MCF 10A (cell line): ENCODE measurements around the gene DCUN1D2. TPM values are rescaled to one million over a fixed set of nuclear protein-coding genes. Genes with fewer than 3 reads are reported as not detected.

ENCODE experiments used
- BruUV-seq: library from RNA; stranded (reverse); fragments of 400-500 nt; replicated peaks from 2 replicates; lab custom pipeline; 2021; lab: Mats Ljungman, UMichigan
- CTCF ChIA-PET: fragments of 300-600 bp; sonication (Branson Sonifier 250); formaldehyde crosslinking; extraction: SDS; loops from one replicate; lab custom pipeline; 2021; ENCODE audit warnings: antibody characterized with exemption, inconsistent platforms; lab: Yijun Ruan, JAX
- POLR2A ChIA-PET: fragments of 300-600, 350-650 bp; sonication (Branson Sonifier 250); formaldehyde crosslinking; extraction: SDS; loops from one replicate; lab custom pipeline; 2020; ENCODE audit warnings: antibody characterized with exemption, inconsistent platforms; lab: Yijun Ruan, JAX
- DNase-seq: peaks from one replicate; pipeline ENCODE4 v3.0.0-alpha.2; 2018; ENCODE audit not compliant: unreplicated experiment
- H3K27ac Mint-ChIP-seq: one replicate; pipeline ENCODE4 v1.8.0; 2022; ENCODE audit warnings: mild to moderate bottlenecking, low read depth, mixed read lengths; ENCODE audit not compliant: unreplicated experiment
- H3K27me3 Mint-ChIP-seq: one replicate; pipeline ENCODE4 v1.8.0; 2022; ENCODE audit warnings: mixed read lengths; ENCODE audit not compliant: insufficient read depth, unreplicated experiment
- H3K36me3 Mint-ChIP-seq: one replicate; pipeline ENCODE4 v1.8.0; 2022; ENCODE audit warnings: mild to moderate bottlenecking, moderate library complexity, mixed read lengths; ENCODE audit not compliant: insufficient read depth, unreplicated experiment
- H3K4me1 Mint-ChIP-seq: one replicate; pipeline ENCODE4 v1.8.0; 2022; ENCODE audit warnings: mixed read lengths; ENCODE audit not compliant: insufficient read depth, unreplicated experiment
- H3K4me3 Mint-ChIP-seq: one replicate; pipeline ENCODE4 v1.8.0; 2022; ENCODE audit warnings: mild to moderate bottlenecking, moderate library complexity, mixed read lengths; ENCODE audit not compliant: unreplicated experiment
- H3K9me3 Mint-ChIP-seq: one replicate; pipeline ENCODE4 v1.8.0; 2022; ENCODE audit warnings: mixed read lengths; ENCODE audit not compliant: unreplicated experiment
- CTCF ChIP-seq: fragments of 200-600 bp; IDR thresholded peaks from one replicate; pipeline ENCODE4 v1.8.0; 2022; ENCODE audit warnings: antibody characterized with exemption, mild to moderate bottlenecking; ENCODE audit not compliant: unreplicated experiment
- intact Hi-C: fragments of 100-400 bp; cut with micrococcal nuclease; formaldehyde crosslinking; loops from 2 replicates; pipeline ENCODE4 v1.14.1; 2022
- total RNA-seq: library from RNA; stranded (reverse); gene quantifications from 2 replicates; pipeline ENCODE4 v1.2.3, GENCODE V29; 2022

Gene DCUN1D2
- total RNA-seq, 1 experiment from 2014 or later, result 20.4 TPM

GRCh38 chr13:113531041-113531873, 40.7 kb upstream of the DCUN1D2 start:
- no TSS peak for BruUV-seq
- DNase-seq, result no peak
- Mint-ChIP-seq H3K4me1 (peaks cover 8% of the 10 kb centered on the region), H3K4me3 (no peak overlapping the region), H3K9me3 (no peaks in the 10 kb centered on the region), H3K36me3 (peaks cover 65% of the 10 kb centered on the region), H3K27ac (peak overlapping the region; percentile 42), H3K27me3 (no peaks in the 10 kb centered on the region)
- ChIA-PET POLR2A (no interaction called here), CTCF (no interaction called here)
- TF ChIP-seq CTCF, result no peak
- intact Hi-C loops, result no loop called here

DNA sequence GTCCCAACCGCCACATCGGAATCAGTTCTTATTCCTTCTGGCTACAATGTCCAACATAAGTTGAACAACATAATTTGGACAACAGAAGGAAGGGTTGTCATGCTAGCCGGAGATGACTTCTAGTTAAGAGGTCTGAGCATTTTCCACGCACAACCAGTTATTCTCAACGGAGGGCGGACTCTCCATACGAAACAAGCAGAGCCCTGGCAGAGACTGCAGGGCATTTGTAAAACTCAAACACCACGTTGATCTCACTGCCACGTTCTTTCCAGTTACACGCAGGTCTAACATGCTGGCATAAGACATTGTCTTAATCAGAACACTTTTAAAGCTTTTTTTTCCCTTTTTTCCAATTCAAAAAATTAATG, 38.3 kb upstream of the DCUN1D2 start:
- H3K9me3 Mint-ChIP-seq, result no peaks in the 10 kb centered on the region
- DNase-seq, result no peak
- TF ChIP-seq CTCF, result no peak
- peaks cover 8% of the 10 kb centered on the region for H3K4me1 Mint-ChIP-seq
- no peak overlapping the region for H3K4me3 Mint-ChIP-seq
- peaks cover 63% of the 10 kb centered on the region for H3K36me3 Mint-ChIP-seq
- H3K27ac Mint-ChIP-seq, result no peak overlapping the region
- intact Hi-C loops, result no loop called here
- ChIA-PET POLR2A (interaction anchor here (0.6 kb wide), 1 partner anchor 23 kb away, joined by 3 read pairs; no protein-coding TSS in a partner anchor), CTCF (no interaction called here)
- BruUV-seq, result no TSS peak
- no peaks in the 10 kb centered on the region for H3K27me3 Mint-ChIP-seq

- CTCF ChIA-PET, result no interaction called here
- peaks cover 8% of the 10 kb centered on the region for H3K4me1 Mint-ChIP-seq
- DNase-seq, result no peak
- no peaks in the 10 kb centered on the region for H3K27me3 Mint-ChIP-seq
- H3K9me3 Mint-ChIP-seq, result no peaks in the 10 kb centered on the region
- BruUV-seq, result no TSS peak
- no peak overlapping the region for H3K4me3 Mint-ChIP-seq
- intact Hi-C loops, result no loop called here
- POLR2A ChIA-PET, result interaction anchor here (0.6 kb wide), 1 partner anchor 23 kb away, joined by 3 read pairs; no protein-coding TSS in a partner anchor
- no peak for TF ChIP-seq CTCF
- peaks cover 65% of the 10 kb centered on the region for H3K36me3 Mint-ChIP-seq
- no peak overlapping the region for H3K27ac Mint-ChIP-seq
Observed at GRCh38 chr13:113528101-113528812, 37.7 kb upstream of the DCUN1D2 start.

GRCh38 chr13:113527272-113527958, 36.9 kb upstream of the DCUN1D2 start:
- CTCF ChIA-PET, result no interaction called here

More at GRCh38 chr13:113527272-113527958, 36.9 kb upstream of the DCUN1D2 start:
- TF ChIP-seq CTCF, result no peak
- BruUV-seq, result no TSS peak
- no peak overlapping the region for H3K27ac Mint-ChIP-seq
- intact Hi-C loops, result no loop called here
- POLR2A ChIA-PET, result no interaction called here
- H3K27me3 Mint-ChIP-seq, result no peaks in the 10 kb centered on the region
- H3K4me3 Mint-ChIP-seq, result no peak overlapping the region
- no peaks in the 10 kb centered on the region for H3K9me3 Mint-ChIP-seq
- DNase-seq, result no peak
- H3K4me1 Mint-ChIP-seq, result peaks cover 8% of the 10 kb centered on the region
- peaks cover 73% of the 10 kb centered on the region for H3K36me3 Mint-ChIP-seq
